SHP77 (cell line): ENCODE results near the gene TRDN.

Experiments used
- DNase-seq, 2 experiments: peaks; one replicate each; lab custom pipeline; 2025; lab: John Stamatoyannopoulos, UW

Gene TRDN

GRCh38 chr6:123168892-123169773 lies 467.6 kb downstream of the TRDN start:
- DNase-seq = no peak

GRCh38 chr6:123168466-123168865 lies 468.3 kb downstream of the TRDN start:
- DNase-seq = no peak
